ENCODE results near the gene MED16. TPM values are rescaled to one million over a fixed set of nuclear protein-coding genes. Genes with fewer than 3 reads are reported as not detected.

Gene MED16
- total RNA-seq, 4 donors from 2014 or later: 58.1 to 158 (median 78.4) TPM

DNA sequence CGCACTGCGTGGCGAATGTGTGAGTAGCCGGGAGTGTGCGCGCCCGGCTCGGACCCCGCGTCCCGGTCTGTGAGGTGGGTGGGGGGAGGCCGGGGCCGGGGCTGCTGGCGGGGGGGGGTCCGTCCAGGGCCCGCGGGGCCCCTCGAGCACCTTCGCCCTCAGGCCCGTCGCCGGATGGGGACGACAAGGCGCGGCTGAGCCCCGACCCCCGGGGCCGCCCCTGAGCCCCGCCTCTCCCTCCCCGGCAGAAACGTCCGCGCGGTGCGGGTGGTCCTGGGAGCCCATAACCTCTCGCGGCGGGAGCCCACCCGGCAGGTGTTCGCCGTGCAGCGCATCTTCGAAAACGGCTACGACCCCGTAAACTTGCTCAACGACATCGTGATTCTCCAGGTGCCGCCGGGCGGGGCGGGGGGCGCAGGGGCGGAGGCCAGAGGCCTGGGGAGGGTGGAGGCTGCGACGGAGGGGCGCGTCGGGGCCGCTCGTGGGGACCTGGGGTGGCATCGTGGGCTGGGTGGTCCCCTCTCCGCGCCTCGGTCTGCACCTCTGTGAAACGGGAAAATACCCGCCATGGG is 39.9 kb downstream of the MED16 start:
- in situ Hi-C loops (cut with MboI; ENCODE audit: low pct_ligation_motif_present in 1 of 4, low pct_unique_long_range_greater_than_20kb in 1 of 4, low sequenced_read_pairs in 3 of 4) (loop anchor here in 3 of 4 donors (10.0 to 25.0 kb wide), 5 partner anchors 72 to 134 kb away; partner anchors contain the start of genes WDR18 (in 2 of the 3) and ARID3A (in 1 of the 3)), intact Hi-C loops (cut with DNase I; ENCODE audit: low total_unique reads) (no loop called here)
- Histone ChIP-seq H3K27ac (no peak overlapping the region), H3K4me3 (peak overlapping the region in 1 of 4 donors; percentile 1), H3K36me3 (no peaks in the 10 kb centered on the region), H3K9me3 (no peaks in the 10 kb centered on the region), H3K4me1 (peaks cover 0 to 8% (median 3%) of the 10 kb centered on the region in 4 donors), H3K27me3 (peaks cover 53% of the 10 kb centered on the region)
- DNase-seq: no peak
- TF ChIP-seq POLR2AphosphoS5 (IDR thresholded peaks at IDR 0.05) (no peak), POLR2A (IDR thresholded peaks at IDR 0.05) (no peak), EP300 (IDR thresholded peaks at IDR 0.05; ENCODE audit: low read depth) (no peak), CTCF (IDR thresholded peaks at IDR 0.05) (no peak)
- WGBS, 2 donors (ENCODE audit: low coverage in 1 of 2): 52% methylated on average over 56 of the region's 67 CpGs; no CpG with 5 or more reads in 1 of the 2 donors

DNA sequence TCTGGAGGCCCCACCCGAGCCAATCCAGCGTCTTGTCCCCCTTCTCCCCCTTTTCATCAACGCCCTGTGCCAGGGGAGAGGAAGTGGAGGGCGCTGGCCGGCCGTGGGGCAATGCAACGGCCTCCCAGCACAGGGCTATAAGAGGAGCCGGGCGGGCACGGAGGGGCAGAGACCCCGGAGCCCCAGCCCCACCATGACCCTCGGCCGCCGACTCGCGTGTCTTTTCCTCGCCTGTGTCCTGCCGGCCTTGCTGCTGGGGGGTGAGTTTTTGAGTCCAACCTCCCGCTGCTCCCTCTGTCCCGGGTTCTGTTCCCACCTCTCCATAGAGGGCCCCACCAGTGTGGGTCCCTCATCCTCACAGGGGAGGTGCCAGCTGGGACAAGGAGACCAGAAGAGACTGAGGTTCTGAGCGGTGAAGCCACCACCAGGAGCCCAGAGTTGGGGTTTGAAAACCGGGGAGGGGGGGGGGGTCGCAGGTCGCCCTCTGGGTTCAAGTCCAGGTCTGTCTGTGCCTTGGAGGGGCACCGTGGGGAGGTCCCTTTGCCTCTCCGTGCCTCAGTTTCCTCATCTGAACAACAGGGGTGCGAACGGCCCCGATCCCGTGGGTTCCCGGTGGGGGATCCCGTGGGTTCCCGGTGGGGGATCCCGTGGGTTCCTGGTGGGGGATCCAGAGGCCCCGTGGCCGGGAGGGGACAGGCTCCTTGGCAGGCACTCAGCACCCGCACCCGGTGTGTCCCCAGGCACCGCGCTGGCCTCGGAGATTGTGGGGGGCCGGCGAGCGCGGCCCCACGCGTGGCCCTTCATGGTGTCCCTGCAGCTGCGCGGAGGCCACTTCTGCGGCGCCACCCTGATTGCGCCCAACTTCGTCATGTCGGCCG is 40.6 kb downstream of the MED16 start, which contains the start of gene ELANE:
ELANE (plus strand) TSS at position 168 of the 878 bp plus-strand sequence; CDS start at position 194, 26 bp downstream.
- TF ChIP-seq POLR2A (IDR thresholded peaks at IDR 0.05) (no peak), POLR2AphosphoS5 (IDR thresholded peaks at IDR 0.05) (no peak), CTCF (IDR thresholded peaks at IDR 0.05) (no peak), EP300 (IDR thresholded peaks at IDR 0.05; ENCODE audit: low read depth) (no peak)
- DNase-seq: no peak
- in situ Hi-C loops (cut with MboI; ENCODE audit: low pct_ligation_motif_present in 1 of 4, low pct_unique_long_range_greater_than_20kb in 1 of 4, low sequenced_read_pairs in 3 of 4): loop anchor here in 3 of 4 donors (10.0 to 25.0 kb wide), 5 partner anchors 72 to 135 kb away; partner anchors contain the start of genes WDR18 (in 2 of the 3) and ARID3A (in 1 of the 3)
- peaks cover 60% of the 10 kb centered on the region for H3K27me3 ChIP-seq
- WGBS, 2 donors (ENCODE audit: low coverage in 1 of 2): 67% methylated on average over 40 of the region's 55 CpGs; no CpG with 5 or more reads in 1 of the 2 donors
- H3K27ac ChIP-seq: peak within 1 kb of the TSS; percentile 62 to 87 (median 78)
- intact Hi-C loops (cut with DNase I; ENCODE audit: low total_unique reads): no loop called here
- H3K9me3 ChIP-seq: no peaks in the 10 kb centered on the region
- H3K36me3 ChIP-seq: no peaks in the 10 kb centered on the region
- H3K4me1 ChIP-seq: peaks cover 0 to 13% (median 3%) of the 10 kb centered on the region in 4 donors
- H3K4me3 ChIP-seq: peak within 1 kb of the TSS in 1 of 4 donors; percentile 1

DNA sequence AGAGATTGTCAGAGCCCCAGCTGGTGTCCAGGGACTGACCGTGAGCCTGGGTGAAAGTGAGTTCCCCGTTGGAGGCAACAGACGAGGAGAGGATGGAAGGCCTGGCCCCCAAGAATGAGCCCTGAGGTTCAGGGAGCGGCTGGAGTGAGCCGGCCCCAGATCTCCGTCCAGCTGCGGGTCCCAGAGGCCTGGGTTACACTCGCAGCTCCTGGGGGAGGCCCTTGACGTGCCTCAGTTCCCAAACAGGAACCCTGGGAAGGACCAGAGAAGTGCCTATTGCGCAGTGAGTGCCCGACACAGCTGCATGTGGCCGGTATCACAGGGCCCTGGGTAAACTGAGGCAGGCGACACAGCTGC is 42.0 kb downstream of the MED16 start:
- intact Hi-C loops (cut with DNase I; ENCODE audit: low total_unique reads) (no loop called here), in situ Hi-C loops (cut with MboI; ENCODE audit: low pct_ligation_motif_present in 1 of 4, low pct_unique_long_range_greater_than_20kb in 1 of 4, low sequenced_read_pairs in 3 of 4) (loop anchor here in 3 of 4 donors (10.0 to 25.0 kb wide), 5 partner anchors 74 to 136 kb away; partner anchors contain the start of genes WDR18 (in 2 of the 3) and ARID3A (in 1 of the 3))
- H3K27me3 ChIP-seq: peaks cover 73% of the 10 kb centered on the region

More for the DNA sequence above, 42.0 kb downstream of the MED16 start:
- peak overlapping the region; percentile 62 to 87 (median 78) for H3K27ac ChIP-seq
- TF ChIP-seq POLR2AphosphoS5 (IDR thresholded peaks at IDR 0.05): no peak
- TF ChIP-seq POLR2A (IDR thresholded peaks at IDR 0.05): no peak
- TF ChIP-seq EP300 (IDR thresholded peaks at IDR 0.05; ENCODE audit: low read depth): no peak
- TF ChIP-seq CTCF (IDR thresholded peaks at IDR 0.05): no peak
- DNase-seq: no peak
- WGBS, 2 donors (ENCODE audit: low coverage in 1 of 2): 32% methylated on average over 13 of the region's 13 CpGs; no CpG with 5 or more reads in 1 of the 2 donors
- H3K36me3 ChIP-seq: no peaks in the 10 kb centered on the region
- peaks cover 0 to 13% (median 3%) of the 10 kb centered on the region in 4 donors for H3K4me1 ChIP-seq
- H3K4me3 ChIP-seq: no peak overlapping the region
- H3K9me3 ChIP-seq: no peaks in the 10 kb centered on the region

Measured in transverse colon (tissue), 4 donors.